Measurements from ENCODE around the gene TBC1D3B.

GRCh38 chr17:36153895-36154610 is 22.4 kb downstream of the TBC1D3B start:
- TF ChIP-seq ZNF274 (IDR thresholded peaks at IDR 0.05; ENCODE audit: low read depth, low read length), result no peak
- TF ChIP-seq CTCF (IDR thresholded peaks at IDR 0.05 in 2 of 3, conservative IDR thresholded peaks at IDR 0.05 in 1 of 3; ENCODE audit: borderline replicate concordance in 1 of 3, insufficient read depth in 1 of 3, low read depth in 2 of 3, low read length in 2 of 3), result no peak
- no peak for TF ChIP-seq SRF (IDR thresholded peaks at IDR 0.05; ENCODE audit: low read depth)
- no peak for TF ChIP-seq EZH2phosphoT487 (IDR thresholded peaks at IDR 0.05; ENCODE audit: borderline replicate concordance)
- TF ChIP-seq RAD21 (IDR thresholded peaks at IDR 0.05; ENCODE audit: low read depth), result no peak
- TF ChIP-seq, protein P1, sequence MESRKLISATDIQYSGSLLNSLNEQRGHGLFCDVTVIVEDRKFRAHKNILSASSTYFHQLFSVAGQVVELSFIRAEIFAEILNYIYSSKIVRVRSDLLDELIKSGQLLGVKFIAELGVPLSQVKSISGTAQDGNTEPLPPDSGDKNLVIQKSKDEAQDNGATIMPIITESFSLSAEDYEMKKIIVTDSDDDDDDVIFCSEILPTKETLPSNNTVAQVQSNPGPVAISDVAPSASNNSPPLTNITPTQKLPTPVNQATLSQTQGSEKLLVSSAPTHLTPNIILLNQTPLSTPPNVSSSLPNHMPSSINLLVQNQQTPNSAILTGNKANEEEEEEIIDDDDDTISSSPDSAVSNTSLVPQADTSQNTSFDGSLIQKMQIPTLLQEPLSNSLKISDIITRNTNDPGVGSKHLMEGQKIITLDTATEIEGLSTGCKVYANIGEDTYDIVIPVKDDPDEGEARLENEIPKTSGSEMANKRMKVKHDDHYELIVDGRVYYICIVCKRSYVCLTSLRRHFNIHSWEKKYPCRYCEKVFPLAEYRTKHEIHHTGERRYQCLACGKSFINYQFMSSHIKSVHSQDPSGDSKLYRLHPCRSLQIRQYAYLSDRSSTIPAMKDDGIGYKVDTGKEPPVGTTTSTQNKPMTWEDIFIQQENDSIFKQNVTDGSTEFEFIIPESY (IDR thresholded peaks at IDR 0.05; ENCODE audit: extremely low read depth, insufficient replicate concordance, low read length), result no peak
- TF ChIP-seq EZH2 (IDR thresholded peaks at IDR 0.05), result no peak
- no peak for TF ChIP-seq POLR2A (IDR thresholded peaks at IDR 0.05; ENCODE audit: borderline replicate concordance, extremely low read depth, insufficient read depth, insufficient read length)
- no peak for TF ChIP-seq POLR2AphosphoS5 (IDR thresholded peaks at IDR 0.05; ENCODE audit: low read depth, low read length)
- TF ChIP-seq SIN3A (IDR thresholded peaks at IDR 0.05; ENCODE audit: low read depth), result no peak
